Sigmoid colon (tissue), 4 donors: ENCODE data around the gene SIK2.

Source experiments
- CTCF ChIP-seq, 4 experiments: fragments of 450-650 bp in 3 of 4; fragments of 200-600 bp in 1 of 4; IDR thresholded peaks; one replicate each; pipeline ENCODE4 v1.5.1; 2016 to 2019; ENCODE audit warnings: antibody characterized with exemption in 4 of 4, mild to moderate bottlenecking in 3 of 4, moderate library complexity in 2 of 4
- POLR2A ChIP-seq, 2 donors: fragments of 450-650 bp; IDR thresholded peaks; one replicate each; pipeline ENCODE4 v1.6.1; 2016; ENCODE audit warnings: antibody characterized with exemption in 2 of 2, mild to moderate bottlenecking in 2 of 2, moderate library complexity in 2 of 2
- POLR2AphosphoS5 ChIP-seq, 4 donors: sonication (generic); formaldehyde crosslinking; IDR thresholded peaks; one replicate each; pipeline ENCODE4 v1.6.1; 2017; ENCODE audit warnings: antibody characterized with exemption in 4 of 4

GRCh38 chr11:111577821-111578220 is 24.4 kb upstream of the SIK2 start:
- TF ChIP-seq CTCF (IDR thresholded peaks at IDR 0.05) (no peak), POLR2AphosphoS5 (IDR thresholded peaks at IDR 0.05) (no peak), POLR2A (IDR thresholded peaks at IDR 0.05) (no peak)
